Epithelial cell of esophagus (primary cell): ENCODE data around the gene OR10H2.
"Not testable (repeated sequence)": the region's sequence is repeated elsewhere in the genome, so short reads cannot be mapped to it uniquely, and the experiment has no call there.

ENCODE experiments used
- DNase-seq: peaks from one replicate; pipeline ENCODE4 v3.0.0; 2010; ENCODE audit warnings: low read depth
- H3K4me3 ChIP-seq: 2 replicates; pipeline ENCODE4 v1.5.1; 2011; ENCODE audit warnings: mild to moderate bottlenecking, low read length, control low read depth
- TF ChIP-seq, protein P1 (sequence below): IDR thresholded peaks from 2 replicates; pipeline ENCODE4 v1.5.1; 2011; ENCODE audit warnings: low read depth, mild to moderate bottlenecking, low read length, control low read depth, inconsistent platforms; ENCODE audit not compliant: insufficient read depth; ENCODE audit errors: missing control alignments

Gene OR10H2, protein sequence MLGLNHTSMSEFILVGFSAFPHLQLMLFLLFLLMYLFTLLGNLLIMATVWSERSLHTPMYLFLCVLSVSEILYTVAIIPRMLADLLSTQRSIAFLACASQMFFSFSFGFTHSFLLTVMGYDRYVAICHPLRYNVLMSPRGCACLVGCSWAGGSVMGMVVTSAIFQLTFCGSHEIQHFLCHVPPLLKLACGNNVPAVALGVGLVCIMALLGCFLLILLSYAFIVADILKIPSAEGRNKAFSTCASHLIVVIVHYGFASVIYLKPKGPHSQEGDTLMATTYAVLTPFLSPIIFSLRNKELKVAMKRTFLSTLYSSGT

GRCh38 chr19:15727724-15728123, at the start of gene OR10H2:
TSS of gene OR10H2 (plus strand) at chr19:15728024. CDS start at chr19:15728044, 20 bp downstream.
- H3K4me3 ChIP-seq: no peak within 1 kb of the TSS
- DNase-seq: no peak
- TF ChIP-seq, protein P1, sequence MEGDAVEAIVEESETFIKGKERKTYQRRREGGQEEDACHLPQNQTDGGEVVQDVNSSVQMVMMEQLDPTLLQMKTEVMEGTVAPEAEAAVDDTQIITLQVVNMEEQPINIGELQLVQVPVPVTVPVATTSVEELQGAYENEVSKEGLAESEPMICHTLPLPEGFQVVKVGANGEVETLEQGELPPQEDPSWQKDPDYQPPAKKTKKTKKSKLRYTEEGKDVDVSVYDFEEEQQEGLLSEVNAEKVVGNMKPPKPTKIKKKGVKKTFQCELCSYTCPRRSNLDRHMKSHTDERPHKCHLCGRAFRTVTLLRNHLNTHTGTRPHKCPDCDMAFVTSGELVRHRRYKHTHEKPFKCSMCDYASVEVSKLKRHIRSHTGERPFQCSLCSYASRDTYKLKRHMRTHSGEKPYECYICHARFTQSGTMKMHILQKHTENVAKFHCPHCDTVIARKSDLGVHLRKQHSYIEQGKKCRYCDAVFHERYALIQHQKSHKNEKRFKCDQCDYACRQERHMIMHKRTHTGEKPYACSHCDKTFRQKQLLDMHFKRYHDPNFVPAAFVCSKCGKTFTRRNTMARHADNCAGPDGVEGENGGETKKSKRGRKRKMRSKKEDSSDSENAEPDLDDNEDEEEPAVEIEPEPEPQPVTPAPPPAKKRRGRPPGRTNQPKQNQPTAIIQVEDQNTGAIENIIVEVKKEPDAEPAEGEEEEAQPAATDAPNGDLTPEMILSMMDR: no peak

DNA sequence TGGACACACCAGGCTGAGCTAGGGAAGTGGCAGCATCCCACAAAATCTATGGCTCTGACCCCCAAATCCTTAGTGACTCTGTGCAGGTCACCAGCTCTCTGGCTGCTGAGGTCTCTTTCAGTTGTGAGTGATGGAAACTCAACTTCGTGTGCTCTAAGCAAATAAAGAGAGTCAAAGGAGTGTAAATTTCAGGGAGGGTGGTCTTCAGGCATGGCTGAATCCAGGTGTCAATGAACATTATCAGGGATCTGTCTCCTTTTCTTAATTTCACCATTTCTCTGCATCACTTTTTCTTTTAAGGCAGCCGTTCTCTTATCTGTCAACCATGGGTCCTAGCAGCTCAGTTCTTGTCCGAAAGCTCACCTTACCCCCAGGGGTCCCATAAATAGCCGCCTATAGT, 48.7 kb upstream of the OR10H2 start:
- H3K4me3 ChIP-seq: no peak overlapping the region
- TF ChIP-seq, protein P1: no peak
- no peak for DNase-seq

GRCh38 chr19:15679865-15680264, 48.0 kb upstream of the OR10H2 start:
- not testable (repeated sequence) for DNase-seq, H3K4me3 ChIP-seq

DNA sequence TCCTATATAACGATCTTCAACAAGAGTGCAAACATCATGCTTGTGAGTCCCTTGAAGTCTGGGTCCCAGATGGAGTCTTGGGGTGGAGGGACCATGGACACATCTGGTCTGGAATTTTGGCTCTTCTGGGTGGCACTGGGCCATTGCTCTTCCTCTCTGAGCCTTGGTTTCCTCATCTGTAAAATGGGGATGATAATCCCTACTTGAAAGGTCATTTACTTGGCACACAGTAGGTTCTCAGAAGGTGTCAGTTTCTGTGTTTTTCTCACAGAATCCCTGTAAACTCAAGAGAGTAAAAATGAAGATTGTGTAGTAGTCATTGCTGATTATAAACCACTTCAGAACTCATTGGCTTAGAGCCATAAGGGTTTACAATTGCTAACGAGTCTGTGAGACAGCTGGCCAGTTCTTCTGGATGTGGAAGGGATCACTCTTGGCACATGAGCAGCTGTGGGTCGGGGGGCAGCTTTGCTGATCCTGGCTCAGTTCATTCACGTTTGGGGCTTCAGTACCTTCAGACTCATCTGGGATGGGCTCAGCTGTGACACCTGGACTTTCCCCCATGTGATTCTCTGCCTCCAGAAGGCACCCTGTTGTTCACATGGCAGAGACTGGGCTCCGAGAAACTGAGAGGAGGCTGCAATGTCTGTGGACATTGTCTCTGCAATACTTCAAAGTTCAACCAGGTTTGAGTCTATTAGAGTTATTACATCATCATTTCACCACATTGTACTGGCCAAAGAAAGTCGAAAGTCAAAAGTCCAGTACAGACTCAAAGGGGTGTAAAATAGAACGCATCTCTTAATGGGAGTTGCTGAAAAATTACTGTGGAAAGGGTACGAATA, 47.1 kb upstream of the OR10H2 start:
- TF ChIP-seq, protein P1: no peak
- DNase-seq: no peak
- H3K4me3 ChIP-seq: no peak overlapping the region

DNA sequence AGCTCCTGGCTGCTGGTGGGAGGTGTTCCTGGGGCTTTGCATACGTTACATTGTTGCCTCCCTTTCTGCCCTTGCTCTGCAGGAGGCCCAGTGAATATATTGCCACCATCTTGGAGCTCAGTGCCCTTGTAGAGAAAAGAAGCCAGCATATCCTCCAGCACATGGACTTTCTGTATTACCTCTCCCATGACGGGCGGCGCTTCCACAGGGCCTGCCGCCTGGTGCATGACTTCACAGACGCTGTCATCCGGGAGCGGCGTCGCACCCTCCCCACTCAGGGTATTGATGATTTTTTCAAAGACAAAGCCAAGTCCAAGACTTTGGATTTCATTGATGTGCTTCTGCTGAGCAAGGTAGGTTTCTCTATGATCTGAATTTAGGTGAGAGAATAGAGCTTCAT, 44.4 kb upstream of the OR10H2 start:
- no peak for DNase-seq
- no peak overlapping the region for H3K4me3 ChIP-seq
- TF ChIP-seq, protein P1: no peak

GRCh38 chr19:15684828-15685227, 43.0 kb upstream of the OR10H2 start:
- TF ChIP-seq, protein P1: no peak
- no peak for DNase-seq
- H3K4me3 ChIP-seq: no peak overlapping the region

DNA sequence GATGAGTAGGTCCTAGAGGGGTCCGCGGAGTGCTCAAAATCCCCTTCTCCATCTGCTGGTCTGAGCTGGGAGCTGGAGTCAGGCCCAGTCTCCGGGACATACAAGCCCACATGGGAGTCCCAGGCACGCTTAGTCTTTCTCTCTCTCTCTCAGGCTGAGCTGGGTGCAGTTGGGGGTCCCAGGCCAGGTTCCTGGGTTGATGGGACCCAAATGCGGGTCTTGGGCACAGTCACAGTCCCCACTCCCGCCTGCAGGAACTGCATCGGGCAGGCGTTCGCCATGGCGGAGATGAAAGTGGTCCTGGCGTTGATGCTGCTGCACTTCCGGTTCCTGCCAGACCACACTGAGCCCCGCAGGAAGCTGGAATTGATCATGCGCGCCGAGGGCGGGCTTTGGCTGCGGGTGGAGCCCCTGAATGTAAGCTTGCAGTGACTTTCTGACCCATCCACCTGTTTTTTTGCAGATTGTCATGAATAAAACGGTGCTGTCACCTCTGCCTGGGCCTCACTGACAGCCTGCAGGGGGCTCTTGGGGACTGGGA, 31.1 kb upstream of the OR10H2 start:
- TF ChIP-seq, protein P1: no peak
- no peak overlapping the region for H3K4me3 ChIP-seq
- no peak for DNase-seq
